Measurements from ENCODE around the gene LGALS7. TPM values are rescaled to one million over a fixed set of nuclear protein-coding genes. Genes with fewer than 3 reads are reported as not detected.
"Not testable (repeated sequence)": the region's sequence is repeated elsewhere in the genome, so short reads cannot be mapped to it uniquely, and the experiment has no call there.

Gene LGALS7
- polyA plus RNA-seq, 1 of the 3 experiments (the other 2 are of a cell fraction) = not detected

DNA sequence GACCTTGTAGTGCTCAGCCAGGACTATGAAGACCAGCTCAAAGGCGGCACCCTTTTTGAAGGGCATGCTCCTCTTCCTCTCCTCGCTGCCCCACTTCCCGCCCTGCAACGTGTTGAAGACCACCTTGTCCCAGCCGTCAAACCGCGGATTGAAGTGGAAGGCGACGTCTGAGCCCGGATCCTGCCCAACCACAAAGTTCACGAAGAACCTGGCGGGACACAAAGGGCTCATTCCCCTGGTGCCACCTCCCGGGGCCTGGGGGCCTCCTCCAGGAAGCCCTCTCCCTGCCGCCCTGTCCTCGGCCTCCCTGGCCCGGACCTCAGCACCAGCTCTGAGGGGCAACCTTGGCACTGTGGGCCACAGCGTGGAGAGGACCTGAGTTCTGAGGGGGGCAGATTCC, 35.4 kb upstream of the LGALS7 start (continued):
- TF ChIP-seq, protein P1, sequence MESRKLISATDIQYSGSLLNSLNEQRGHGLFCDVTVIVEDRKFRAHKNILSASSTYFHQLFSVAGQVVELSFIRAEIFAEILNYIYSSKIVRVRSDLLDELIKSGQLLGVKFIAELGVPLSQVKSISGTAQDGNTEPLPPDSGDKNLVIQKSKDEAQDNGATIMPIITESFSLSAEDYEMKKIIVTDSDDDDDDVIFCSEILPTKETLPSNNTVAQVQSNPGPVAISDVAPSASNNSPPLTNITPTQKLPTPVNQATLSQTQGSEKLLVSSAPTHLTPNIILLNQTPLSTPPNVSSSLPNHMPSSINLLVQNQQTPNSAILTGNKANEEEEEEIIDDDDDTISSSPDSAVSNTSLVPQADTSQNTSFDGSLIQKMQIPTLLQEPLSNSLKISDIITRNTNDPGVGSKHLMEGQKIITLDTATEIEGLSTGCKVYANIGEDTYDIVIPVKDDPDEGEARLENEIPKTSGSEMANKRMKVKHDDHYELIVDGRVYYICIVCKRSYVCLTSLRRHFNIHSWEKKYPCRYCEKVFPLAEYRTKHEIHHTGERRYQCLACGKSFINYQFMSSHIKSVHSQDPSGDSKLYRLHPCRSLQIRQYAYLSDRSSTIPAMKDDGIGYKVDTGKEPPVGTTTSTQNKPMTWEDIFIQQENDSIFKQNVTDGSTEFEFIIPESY (IDR thresholded peaks at IDR 0.05; ENCODE audit: borderline replicate concordance, low read depth) = no peak
- TF ChIP-seq TEAD4 (IDR thresholded peaks at IDR 0.05; ENCODE audit: borderline replicate concordance, insufficient read depth) (no peak), RCOR1 (IDR thresholded peaks at IDR 0.05; ENCODE audit: low read length) (no peak), MXI1 (IDR thresholded peaks at IDR 0.05; ENCODE audit: low read depth, low read length) (no peak), YY1 (IDR thresholded peaks at IDR 0.05; ENCODE audit: low read depth) (no peak), SIN3A (IDR thresholded peaks at IDR 0.05; ENCODE audit: borderline replicate concordance, low read depth, low read length) (no peak), GABPA (IDR thresholded peaks at IDR 0.05; ENCODE audit: low read depth) (no peak)
- TF ChIP-seq, protein P2, sequence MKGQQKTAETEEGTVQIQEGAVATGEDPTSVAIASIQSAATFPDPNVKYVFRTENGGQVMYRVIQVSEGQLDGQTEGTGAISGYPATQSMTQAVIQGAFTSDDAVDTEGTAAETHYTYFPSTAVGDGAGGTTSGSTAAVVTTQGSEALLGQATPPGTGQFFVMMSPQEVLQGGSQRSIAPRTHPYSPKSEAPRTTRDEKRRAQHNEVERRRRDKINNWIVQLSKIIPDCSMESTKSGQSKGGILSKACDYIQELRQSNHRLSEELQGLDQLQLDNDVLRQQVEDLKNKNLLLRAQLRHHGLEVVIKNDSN (IDR thresholded peaks at IDR 0.05; ENCODE audit: borderline replicate concordance, low read depth) = no peak

DNA sequence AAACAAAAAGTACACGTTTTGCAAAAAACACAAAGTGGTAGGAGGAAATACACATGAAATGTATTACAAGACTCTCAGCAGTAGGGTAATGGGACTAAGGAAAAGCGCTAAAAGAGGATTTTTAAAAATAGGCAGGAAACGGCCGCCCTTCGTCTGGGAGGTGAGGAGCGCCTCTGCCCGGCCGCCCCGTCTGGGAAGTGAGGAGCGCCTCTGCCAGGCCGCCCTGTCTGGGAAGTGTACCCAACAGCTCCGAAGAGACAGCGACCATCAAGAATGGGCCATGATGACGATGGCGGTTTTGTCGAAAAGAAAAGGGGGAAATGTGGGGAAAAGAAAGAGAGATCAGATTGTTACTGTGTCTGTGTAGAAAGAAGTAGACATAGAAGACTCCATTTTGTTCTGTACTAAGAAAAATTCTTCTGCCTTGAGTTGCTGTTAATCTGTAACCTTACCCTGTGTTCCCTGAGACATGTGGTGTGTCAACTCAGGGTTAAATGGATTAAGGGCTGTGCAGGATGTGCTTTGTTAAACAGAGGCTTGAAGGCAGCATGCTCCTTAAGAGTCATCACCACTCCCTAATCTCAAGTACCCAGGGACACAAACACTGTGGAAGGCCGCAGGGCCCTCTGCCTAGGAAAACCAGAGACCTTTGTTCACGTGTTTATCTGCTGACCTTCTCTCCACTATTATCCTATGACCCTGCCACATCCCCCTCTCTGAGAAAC, 34.2 kb upstream of the LGALS7 start:
- CTCF ChIA-PET; H3K9ac ChIP-seq; H3K79me2 ChIP-seq (ENCODE audit: insufficient read depth); H4K20me1 ChIP-seq (ENCODE audit: insufficient read depth); H3K27ac ChIP-seq (ENCODE audit: low read depth in 2 of 2, low read length in 1 of 2); H2AFZ ChIP-seq (ENCODE audit: low read depth); H3K36me3 ChIP-seq (replicated peaks in 1 of 2; ENCODE audit: control insufficient read depth in 1 of 2, insufficient read depth in 2 of 2, low read length in 1 of 2); POLR2A ChIA-PET; H3K9me2 ChIP-seq; H3K4me1 ChIP-seq (ENCODE audit: control insufficient read depth in 1 of 2, insufficient read depth in 2 of 2, low read depth in 1 of 2, low read length in 1 of 2); H3K9me3 ChIP-seq; DNase-seq; H3K4me2 ChIP-seq; H3F3A ChIP-seq (replicated peaks; ENCODE audit: insufficient read depth); H3K27me3 ChIP-seq (ENCODE audit: insufficient read depth); H3K4me3 ChIP-seq (ENCODE audit: low read depth in 2 of 2, low read length in 1 of 2): not testable (repeated sequence)
- WGBS (ENCODE audit: low lambda C conversion rate) = 90% methylated on average over 18 of the region's 18 CpGs

DNA sequence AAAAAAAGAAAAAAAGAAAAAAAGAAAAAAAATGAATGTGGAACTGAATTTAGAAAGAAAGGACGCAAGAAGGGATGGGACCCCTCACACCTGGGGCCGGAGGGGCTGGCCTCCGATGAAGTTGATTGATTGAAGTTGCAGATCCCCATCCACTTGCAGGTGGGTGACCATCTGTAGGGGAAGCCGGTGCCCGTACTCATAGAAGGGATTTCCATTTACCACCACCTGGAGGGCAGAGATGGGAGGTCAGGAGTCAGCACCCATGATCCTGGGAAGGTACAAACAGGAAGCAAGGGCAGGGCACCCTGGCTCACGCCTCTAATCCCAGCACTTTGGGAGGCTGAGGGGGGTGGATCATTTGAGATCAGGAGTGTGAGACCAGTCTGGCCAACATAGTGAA, 33.1 kb upstream of the LGALS7 start:
- Histone ChIP-seq H3F3A (replicated peaks; ENCODE audit: insufficient read depth) (no peaks in the 10 kb centered on the region), H3K27ac (ENCODE audit: low read depth in 2 of 2, low read length in 1 of 2) (no peak overlapping the region), H4K20me1 (ENCODE audit: insufficient read depth) (no peaks in the 10 kb centered on the region), H3K36me3 (replicated peaks in 1 of 2; ENCODE audit: control insufficient read depth in 1 of 2, insufficient read depth in 2 of 2, low read length in 1 of 2) (no peaks in the 10 kb centered on the region), H3K79me2 (ENCODE audit: insufficient read depth) (no peaks in the 10 kb centered on the region), H3K4me3 (ENCODE audit: low read depth in 2 of 2, low read length in 1 of 2) (no peak overlapping the region), H3K9me3 (no peaks in the 10 kb centered on the region), H3K9me2 (no peaks in the 10 kb centered on the region), H3K4me1 (ENCODE audit: control insufficient read depth in 1 of 2, insufficient read depth in 2 of 2, low read depth in 1 of 2, low read length in 1 of 2) (no peaks in the 10 kb centered on the region), H3K9ac (no peak overlapping the region), H3K4me2 (no peak overlapping the region), H2AFZ (ENCODE audit: low read depth) (no peak overlapping the region), H3K27me3 (ENCODE audit: insufficient read depth) (no peaks in the 10 kb centered on the region)
- DNase-seq = no peak
- TF ChIP-seq SIN3A (IDR thresholded peaks at IDR 0.05; ENCODE audit: borderline replicate concordance, low read depth, low read length) (no peak), YY1 (IDR thresholded peaks at IDR 0.05; ENCODE audit: low read depth) (no peak), FOSL2 (IDR thresholded peaks at IDR 0.05; ENCODE audit: borderline replicate concordance, low read depth) (no peak), CHD2 (IDR thresholded peaks at IDR 0.05; ENCODE audit: low read length, partially characterized antibody) (no peak), SMC3 (IDR thresholded peaks at IDR 0.05; ENCODE audit: low read depth, low read length) (no peak), FOXJ3 (CRISPR knock-in tag; IDR thresholded peaks at IDR 0.05) (no peak)
- POLR2A ChIA-PET = no interaction called here
- CTCF ChIA-PET = no interaction called here
- WGBS (ENCODE audit: low lambda C conversion rate) = 90% methylated on average over 6 of the region's 6 CpGs

Measured in SK-N-SH (cell line).